GM12878 (cell line): ENCODE measurements around the gene IGFBP6. TPM values are rescaled to one million over a fixed set of nuclear protein-coding genes. Genes with fewer than 3 reads are reported as not detected.
A peak's percentile ranks its signal among the peaks of the same experiment; 100 is the strongest.

Source experiments
- ATF3 ChIP-seq: IDR thresholded peaks from 2 replicates; pipeline ENCODE4 v1.6.1; 2011; ENCODE audit warnings: low read depth, mild to moderate bottlenecking, low read length, moderate library complexity, borderline replicate concordance; ENCODE audit errors: extremely low read depth
- BACH1 ChIP-seq: fragments of 450-650 bp; IDR thresholded peaks from 2 replicates; pipeline ENCODE4 v1.6.1; 2017; ENCODE audit warnings: mild to moderate bottlenecking, borderline replicate concordance
- CBFB ChIP-seq: IDR thresholded peaks from 2 replicates; pipeline ENCODE4 v1.6.1; 2016; ENCODE audit warnings: antibody characterized with exemption, low read depth
- E4F1 ChIP-seq: fragments of 450-650 bp; IDR thresholded peaks from 2 replicates; pipeline ENCODE4 v1.6.1; 2018; ENCODE audit warnings: borderline replicate concordance, mild to moderate bottlenecking; ENCODE audit not compliant: partially characterized antibody
- EED ChIP-seq: sonication (generic); IDR thresholded peaks from 2 replicates; pipeline ENCODE4 v1.6.1; 2016; ENCODE audit warnings: antibody characterized with exemption, low read depth
- ESRRA ChIP-seq: IDR thresholded peaks from 2 replicates; pipeline ENCODE4 v1.6.1; 2012; ENCODE audit warnings: mild to moderate bottlenecking, low read length, improper control_type of control experiment
- FOXM1 ChIP-seq: IDR thresholded peaks from 2 replicates; pipeline ENCODE4 v1.6.1; 2012; ENCODE audit warnings: low read depth, mild to moderate bottlenecking, inconsistent platforms, low read length, moderate library complexity
- HCFC1 ChIP-seq: fragments of 150-350 bp; IDR thresholded peaks from 2 replicates; pipeline ENCODE4 v1.6.1; 2014; ENCODE audit warnings: low read length
- HDAC6 ChIP-seq: fragments of 200-600 bp; sonication (generic); IDR thresholded peaks from one replicate; pipeline ENCODE4 v1.8.0; 2017; ENCODE audit warnings: antibody characterized with exemption; ENCODE audit not compliant: unreplicated experiment
- IRF3 ChIP-seq: fragments of 450-650 bp; IDR thresholded peaks from 2 replicates; pipeline ENCODE4 v1.6.1; 2014; ENCODE audit warnings: mild to moderate bottlenecking
- POLR2AphosphoS5 ChIP-seq: IDR thresholded peaks from 2 replicates; pipeline ENCODE4 v1.6.1; 2011; ENCODE audit warnings: mild to moderate bottlenecking, low read length, inconsistent platforms
- TAF1 ChIP-seq: IDR thresholded peaks from 2 replicates; pipeline ENCODE4 v1.6.1; 2011; ENCODE audit warnings: mild to moderate bottlenecking, low read depth, low read length, borderline replicate concordance
- ZBTB11 ChIP-seq: fragments of 450-650 bp; formaldehyde crosslinking; IDR thresholded peaks from 2 replicates; pipeline ENCODE4 v1.5.0; 2022; ENCODE audit warnings: mild to moderate bottlenecking, missing genetic modification characterization
- ZBTB33 ChIP-seq: fragments of 450-650 bp; IDR thresholded peaks from 2 replicates; pipeline ENCODE4 v1.6.1; 2017; ENCODE audit warnings: mild to moderate bottlenecking
- ZBTB4 ChIP-seq: fragments of 450-650 bp; formaldehyde crosslinking; IDR thresholded peaks from 2 replicates; pipeline ENCODE4 v1.4.0; 2022; ENCODE audit warnings: mild to moderate bottlenecking, moderate library complexity
- ZSCAN29 ChIP-seq: fragments of 450-650 bp; IDR thresholded peaks from 2 replicates; pipeline ENCODE4 v1.6.1; 2017; ENCODE audit warnings: mild to moderate bottlenecking, moderate library complexity
- polyA plus RNA-seq, 11 experiments: library from polyadenylated mRNA; depleted of rRNA in 4 of 11; unstranded in 6 of 11; stranded (reverse) in 5 of 11; fragments of >200 nt; fragmentation: Nextera tagmentation in 4 of 11; fragmentation: Illumina TruSeq in 1 of 11; extraction: Ambion mirVana in 4 of 11; extraction: Trizol in 1 of 11; gene quantifications; 1 replicate in 1 of 11; 2 replicates in 10 of 11; pipeline versions ENCODE4 v1.2.1 to v1.2.3, GENCODE V29; 2011 to 2016; ENCODE audit warnings: inconsistent platforms in 2 of 11, missing spikeins in 2 of 11, low read depth in 1 of 11
- total RNA-seq, 4 experiments: library from RNA; depleted of rRNA in 3 of 4; stranded (reverse); fragments of >200 nt in 3 of 4; fragmentation: Illumina TruSeq in 1 of 4; extraction: Trizol in 1 of 4; gene quantifications; 2 replicates each; pipeline versions ENCODE4 v1.2.1 to v1.2.3, GENCODE V29; 2013 to 2021

IGFBP6 gene
- total and polyA plus RNA-seq, 10 of the 15 experiments (the other 5 are each of a cell fraction or from before 2014, with no cell fraction given), result 0.09 to 0.87 (median 0.56) TPM; not detected in 3

GRCh38 chr12:53079226-53080117, 18.0 kb upstream of the IGFBP6 start, which contains the start of gene SPRYD3 (continued):
- TF ChIP-seq ZSCAN29, result 0 out of 2 replicates have a peak, but pooled peaks have one; percentile 30
- peak; percentile 69; the same call in 1 of the 2 replicates for TF ChIP-seq TAF1
- peak; percentile 81; the same call in 1 of the 2 replicates for TF ChIP-seq BACH1
- TF ChIP-seq ZBTB33, result no peak
- TF ChIP-seq HDAC6, result no peak
- no peak for TF ChIP-seq HCFC1
- TF ChIP-seq ZBTB4 (CRISPR knock-in tag), result no peak
- TF ChIP-seq FOXM1, result no peak
- TF ChIP-seq IRF3, result peak; percentile 97
- TF ChIP-seq ESRRA, result no peak
- no peak for TF ChIP-seq EED
- peak; percentile 48 for TF ChIP-seq E4F1
- peak; percentile 74; the same call in 1 of the 2 replicates for TF ChIP-seq POLR2AphosphoS5
- no peak for TF ChIP-seq CBFB
- no peak for TF ChIP-seq ZBTB11 (CRISPR knock-in tag)
- no peak for TF ChIP-seq ATF3
